ENCODE results near the gene POLR2C.
"Not testable (repeated sequence)": the region's sequence is repeated elsewhere in the genome, so short reads cannot be mapped to it uniquely, and the experiment has no call there.

POLR2C gene

DNA sequence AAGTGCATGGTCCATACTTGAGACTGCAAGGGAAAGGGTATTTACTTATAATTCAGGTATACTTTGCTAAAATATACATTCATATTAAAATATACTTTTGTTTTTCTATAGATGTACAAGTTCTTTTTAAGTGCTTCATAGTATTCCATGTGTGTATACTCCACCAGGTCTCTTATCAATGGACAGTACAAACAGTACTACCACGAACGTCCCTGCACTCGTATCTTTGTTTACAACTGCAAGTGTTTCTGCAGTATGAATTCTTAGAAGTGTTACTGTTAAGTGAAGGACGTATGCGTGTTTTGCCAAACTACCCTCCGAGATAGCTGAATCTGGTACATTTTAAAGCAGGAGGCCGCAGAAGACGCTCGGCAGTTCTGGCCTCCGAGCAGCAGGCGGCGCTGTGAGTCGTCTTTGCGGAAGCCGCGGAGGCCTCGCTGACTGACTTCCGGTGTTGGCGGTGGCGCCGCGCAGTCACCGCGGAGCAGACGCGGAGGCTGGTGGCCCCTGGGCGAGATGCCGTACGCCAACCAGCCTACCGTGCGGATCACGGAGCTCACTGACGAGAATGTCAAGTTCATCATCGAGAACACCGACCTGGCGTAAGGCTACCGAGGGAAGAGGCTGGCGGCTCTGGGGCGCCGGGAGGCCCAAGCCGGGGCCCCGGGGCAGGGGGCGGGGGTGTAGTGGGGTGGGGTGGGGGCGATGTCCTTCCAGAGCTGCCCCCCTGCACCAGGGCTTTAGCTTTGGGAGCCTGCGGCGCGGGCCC, at the start of gene POLR2C:
Gene POLR2C, plus strand, starts transcription at position 471 of the 769 bp plus-strand sequence. Its CDS starts 46 bp downstream, at position 517.
- FAIRE-seq: no peak

- FAIRE-seq: no peak
Measured at GRCh38 chr16:57413301-57413730, 49.2 kb upstream of the POLR2C start.

- FAIRE-seq: no peak
Measured at GRCh38 chr16:57413733-57414132, 48.7 kb upstream of the POLR2C start.

GRCh38 chr16:57416084-57416483, 46.4 kb upstream of the POLR2C start:
- no peak for FAIRE-seq

- FAIRE-seq: no peak
Measured at GRCh38 chr16:57419506-57419905, 43.0 kb upstream of the POLR2C start.

- peak; percentile 41 for FAIRE-seq
Measured at GRCh38 chr16:57422026-57422944, 40.2 kb upstream of the POLR2C start.

- no peak for FAIRE-seq
Measured at GRCh38 chr16:57423152-57423551, 39.3 kb upstream of the POLR2C start.

GRCh38 chr16:57424583-57424982, 37.9 kb upstream of the POLR2C start:
- FAIRE-seq: no peak

GRCh38 chr16:57426356-57426755, 36.1 kb upstream of the POLR2C start:
- no peak for FAIRE-seq

DNA sequence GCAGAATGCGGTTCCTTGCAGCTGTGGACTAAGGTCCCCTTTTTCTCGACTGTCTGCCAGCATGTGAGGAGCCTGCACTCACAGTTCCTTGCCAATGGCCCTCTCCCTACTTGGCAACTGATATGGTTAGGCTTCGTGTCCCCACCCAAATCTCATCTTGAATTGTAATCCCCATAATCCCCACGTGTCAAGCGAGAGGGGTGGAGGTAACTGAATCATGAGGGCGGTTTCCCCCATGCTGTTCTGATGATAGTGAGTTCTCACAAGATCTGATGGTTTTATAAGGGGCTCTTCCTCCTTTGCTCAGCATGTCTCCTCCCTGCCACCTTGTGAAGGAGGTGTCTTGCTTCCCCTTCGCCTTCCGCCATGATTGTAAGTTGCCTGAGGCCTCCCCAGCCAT, 35.2 kb upstream of the POLR2C start:
- no peak for FAIRE-seq

DNA sequence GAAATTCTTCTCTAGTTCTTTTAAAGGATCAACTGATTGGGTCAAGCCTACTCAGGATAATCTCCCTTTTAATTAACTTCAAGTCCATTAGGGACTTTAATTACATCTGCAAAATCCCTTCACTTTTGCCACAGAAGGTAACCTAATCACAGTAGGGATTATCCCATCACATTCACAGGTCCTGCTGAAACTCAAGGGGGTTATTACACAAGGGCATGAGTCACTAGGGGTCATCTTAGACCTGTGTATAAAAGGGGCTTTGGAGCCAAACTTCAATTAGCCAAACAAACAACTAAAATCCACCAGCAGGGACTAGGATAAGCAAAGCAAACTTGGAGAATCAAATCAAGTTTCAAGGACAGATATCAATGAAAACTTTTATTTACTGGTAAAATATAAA, 34.7 kb upstream of the POLR2C start:
- no peak for FAIRE-seq

DNA sequence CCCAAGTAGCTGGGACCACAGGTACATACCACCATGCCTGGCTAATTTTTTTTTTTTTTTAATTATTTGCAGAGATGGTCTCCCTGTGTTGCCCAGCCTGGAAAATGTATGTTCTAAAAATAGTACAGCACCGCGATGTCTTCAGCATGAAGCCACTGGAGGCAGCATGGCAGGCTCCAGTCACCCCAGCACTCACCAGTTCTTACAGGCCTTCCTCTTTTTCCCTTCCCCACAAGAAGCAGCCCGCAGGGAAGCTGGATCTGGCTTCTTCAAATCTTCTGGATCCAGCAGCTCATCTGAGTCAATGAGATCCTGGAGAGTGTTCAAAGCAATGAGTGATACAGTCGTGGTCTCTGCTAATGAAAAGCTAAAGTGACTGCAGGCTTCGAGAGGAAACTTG, 31.5 kb upstream of the POLR2C start:
- no peak for FAIRE-seq

DNA sequence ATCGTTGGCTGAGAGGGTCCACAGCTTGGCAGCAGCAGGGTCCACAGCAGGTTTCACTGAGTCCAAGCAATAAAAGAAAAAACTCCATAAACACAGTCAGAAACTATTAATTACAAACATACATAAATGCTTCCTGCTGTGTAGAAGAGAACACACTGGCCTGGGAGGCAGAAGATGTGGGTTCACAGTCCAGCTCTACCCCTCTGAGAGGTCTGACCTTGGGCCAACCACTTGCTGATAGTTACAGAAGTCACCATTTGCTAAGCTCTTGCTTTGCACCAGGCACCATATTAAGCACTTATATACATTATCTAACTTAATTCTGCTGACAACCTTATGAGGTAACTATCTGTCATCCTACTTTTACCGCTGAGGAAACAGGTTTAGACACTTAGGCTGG, 30.0 kb upstream of the POLR2C start:
- no peak for FAIRE-seq

DNA sequence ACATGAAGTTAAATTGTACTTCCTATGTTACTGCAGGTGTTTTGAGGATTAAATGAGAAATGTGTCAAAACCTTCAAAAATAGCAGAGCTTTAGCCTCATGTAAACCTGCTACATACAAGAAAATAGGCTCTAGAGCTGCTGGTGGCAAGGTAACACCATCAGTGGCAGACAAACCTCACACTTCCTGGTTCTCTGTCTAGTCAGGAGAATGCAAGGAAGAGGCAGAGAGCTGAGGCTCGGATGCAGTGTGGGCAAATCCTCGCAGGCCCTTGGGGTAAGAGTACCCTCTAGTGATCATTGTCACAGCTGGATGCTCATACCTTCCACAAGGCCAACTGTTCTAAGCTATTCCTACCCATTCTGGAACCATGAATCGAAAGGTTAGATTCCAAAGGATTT, 29.5 kb upstream of the POLR2C start:
- FAIRE-seq: no peak

GRCh38 chr16:57434003-57434402, 28.5 kb upstream of the POLR2C start:
- FAIRE-seq: no peak

GRCh38 chr16:57435838-57436237, 26.6 kb upstream of the POLR2C start:
- no peak for FAIRE-seq

GRCh38 chr16:57439947-57440346, 22.5 kb upstream of the POLR2C start:
- FAIRE-seq: not testable (repeated sequence)

DNA sequence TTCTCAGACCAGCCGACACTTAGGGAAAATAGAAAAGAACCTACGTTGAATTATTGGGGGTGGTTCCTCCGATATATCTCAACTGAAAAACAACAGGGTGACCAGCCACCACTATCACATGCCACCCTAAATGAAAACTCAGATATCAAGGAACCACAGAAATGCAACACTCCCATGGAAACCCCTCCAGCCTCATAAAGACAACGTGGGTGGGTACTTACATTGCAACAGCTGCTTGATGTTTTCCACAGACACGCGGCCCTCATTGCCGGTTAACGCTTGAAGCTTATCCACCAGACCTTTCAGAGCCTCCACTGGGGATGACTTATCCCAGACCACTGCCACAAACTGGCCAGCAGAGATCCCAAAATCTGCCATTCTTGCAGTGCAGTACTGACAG, 21.9 kb upstream of the POLR2C start:
- not testable (repeated sequence) for FAIRE-seq

DNA sequence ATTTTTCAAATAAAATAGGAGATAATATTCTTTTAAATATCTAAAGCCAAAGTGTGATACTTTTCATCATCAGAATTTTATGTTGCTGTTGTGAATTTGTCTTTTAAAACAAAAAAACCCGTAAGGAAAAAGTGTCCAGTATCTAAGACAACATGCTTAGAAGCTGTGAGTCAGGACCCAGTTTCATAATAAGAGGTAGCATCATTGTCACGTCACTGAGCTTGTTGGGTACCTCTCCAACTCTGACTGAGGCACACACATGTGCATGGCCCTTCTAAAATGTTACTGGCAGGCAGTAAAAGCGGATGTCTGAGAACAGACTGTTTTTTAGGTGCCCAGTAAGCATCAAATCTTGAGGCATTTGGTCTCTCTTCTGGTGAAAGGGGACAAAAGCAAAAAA, 17.8 kb upstream of the POLR2C start:
- no peak for FAIRE-seq

DNA sequence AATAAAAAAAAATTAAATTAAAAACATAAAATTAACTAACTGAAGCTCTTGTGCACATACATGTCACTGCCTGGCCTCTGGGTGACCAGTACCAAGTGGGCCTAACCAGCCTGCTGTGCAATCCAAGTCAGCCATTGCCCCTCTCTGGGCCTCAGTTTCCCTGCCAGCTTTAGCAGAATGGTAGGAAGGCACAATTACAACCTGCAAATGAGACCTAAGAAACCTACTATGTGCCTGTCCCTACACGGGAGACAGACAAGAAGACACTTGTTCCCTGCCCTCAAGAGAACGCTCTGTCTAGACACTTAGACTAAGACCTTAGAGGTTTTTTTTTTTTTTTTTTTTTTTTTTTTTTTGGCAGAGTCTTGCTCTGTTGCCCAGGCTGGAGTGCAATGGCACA, 17.0 kb upstream of the POLR2C start:
- FAIRE-seq: no peak

- FAIRE-seq: no peak
Measured at GRCh38 chr16:57446531-57447185, 15.8 kb upstream of the POLR2C start.

DNA sequence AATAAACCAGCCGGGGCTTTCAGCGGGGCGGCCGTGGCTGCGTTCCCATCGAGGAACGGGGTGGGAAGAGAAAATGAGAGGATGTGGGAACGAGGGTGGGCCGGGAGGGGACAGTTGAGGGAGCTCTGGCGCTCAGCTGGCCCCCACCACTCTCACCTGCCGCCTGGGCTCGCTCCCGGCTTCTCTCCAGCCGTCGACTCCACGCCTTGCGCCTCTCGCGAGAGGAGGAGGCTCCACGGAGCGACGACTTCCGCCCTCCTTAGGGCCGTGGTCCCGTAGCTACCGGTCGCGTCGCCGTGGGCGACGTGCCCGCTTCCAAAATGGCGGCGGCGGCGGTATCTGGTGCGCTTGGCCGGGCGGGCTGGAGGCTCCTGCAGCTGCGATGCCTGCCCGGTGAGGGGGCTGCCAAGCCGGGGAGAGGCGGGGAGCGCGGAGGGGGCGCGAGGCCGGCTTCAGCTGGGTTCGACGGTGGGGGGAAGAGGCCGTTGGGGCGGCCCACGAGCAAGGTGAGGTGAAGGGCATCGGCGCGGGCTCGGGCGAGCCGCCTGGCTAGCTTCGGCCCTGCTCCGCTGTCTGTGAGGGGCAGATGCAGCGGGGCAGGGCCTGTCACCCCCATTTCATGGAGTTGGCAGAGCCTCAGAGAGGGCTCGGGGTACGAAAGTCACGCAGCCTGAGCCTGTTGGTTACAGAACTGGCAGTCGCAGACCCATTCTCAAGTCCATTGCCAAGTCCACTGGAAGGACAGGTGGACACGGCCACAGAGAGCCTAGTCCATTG, 15.1 kb upstream of the POLR2C start, which contains the start of the genes CIAPIN1 and COQ9:
Gene CIAPIN1, minus strand, starts transcription at position 200 of the 777 bp plus-strand sequence. CDS start 6,457 bp downstream, outside the sequence.
Gene COQ9, plus strand, starts transcription at position 294 of the 777 bp plus-strand sequence. Its CDS starts 27 bp downstream, at position 321.
- no peak for FAIRE-seq

All from A204.1 (cell line).